ENCODE data around the gene TMEM82. TPM values are rescaled to one million over a fixed set of nuclear protein-coding genes. Genes with fewer than 3 reads are reported as not detected.
"Not testable (repeated sequence)": the region's sequence is repeated elsewhere in the genome, so short reads cannot be mapped to it uniquely, and the experiment has no call there.

Gene TMEM82
- total RNA-seq, 2 experiments from 2014 or later: not detected

DNA sequence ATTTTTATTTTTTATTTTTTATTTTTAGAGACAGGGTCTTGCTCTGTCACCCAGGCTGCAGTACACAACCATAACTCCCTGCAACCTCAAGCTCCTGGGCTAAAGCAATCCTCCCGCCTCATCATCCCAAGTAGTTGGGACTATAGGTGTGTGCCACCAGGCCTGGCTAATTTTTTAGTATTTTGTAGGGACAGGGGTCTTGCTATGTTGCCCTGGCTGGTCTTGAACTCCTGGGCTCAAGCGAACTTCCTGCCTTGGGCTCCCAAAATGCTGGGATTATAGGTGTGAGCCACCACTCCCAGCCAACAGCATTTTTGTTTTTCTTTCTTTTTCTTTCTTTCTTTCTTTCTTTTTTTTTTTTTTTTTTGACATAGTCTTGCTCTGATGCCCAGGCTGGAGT lies 44.1 kb upstream of the TMEM82 start:
- Histone ChIP-seq H3K4me3 (ENCODE audit: low read depth, low read length, poor library complexity, severe bottlenecking) (peak overlapping the region; percentile 63), H4K20me1 (ENCODE audit: insufficient read depth, low read length) (no peaks in the 10 kb centered on the region), H3K27ac (ENCODE audit: low read depth, low read length, poor library complexity, severe bottlenecking) (peak overlapping the region; percentile 93), H3K79me2 (ENCODE audit: insufficient read depth, low read depth, low read length) (peaks cover 34% of the 10 kb centered on the region; the same call in 1 of the 2 replicates), H3K36me3 (ENCODE audit: insufficient read depth, low read length) (peaks cover 11% of the 10 kb centered on the region), H2AFZ (ENCODE audit: low read length) (no peak overlapping the region), H3K9me3 (ENCODE audit: low read length) (no peaks in the 10 kb centered on the region), H3K9me2 (ENCODE audit: insufficient read depth, low read length) (no peaks in the 10 kb centered on the region), H3K4me1 (ENCODE audit: insufficient read depth, low read length, poor library complexity, severe bottlenecking) (peaks cover 36% of the 10 kb centered on the region), H3K4me2 (ENCODE audit: low read length) (peak overlapping the region; percentile 74)
- BruUV-seq (replicated peaks): no TSS peak
- CTCF ChIA-PET (ENCODE audit: unreplicated experiment): no interaction called here
- no peak for DNase-seq (ENCODE audit: low spot score)
- POLR2A ChIA-PET: interaction anchor here (0.6 to 2.0 kb wide), 7 partner anchors 12 to 705 kb away, joined by 3 to 9 read pairs (median 4); no protein-coding TSS in a partner anchor
- no peak for TF ChIP-seq EZH2phosphoT487 (IDR thresholded peaks at IDR 0.05; ENCODE audit: borderline replicate concordance, low read depth, low read length)
- TF ChIP-seq, protein P1, sequence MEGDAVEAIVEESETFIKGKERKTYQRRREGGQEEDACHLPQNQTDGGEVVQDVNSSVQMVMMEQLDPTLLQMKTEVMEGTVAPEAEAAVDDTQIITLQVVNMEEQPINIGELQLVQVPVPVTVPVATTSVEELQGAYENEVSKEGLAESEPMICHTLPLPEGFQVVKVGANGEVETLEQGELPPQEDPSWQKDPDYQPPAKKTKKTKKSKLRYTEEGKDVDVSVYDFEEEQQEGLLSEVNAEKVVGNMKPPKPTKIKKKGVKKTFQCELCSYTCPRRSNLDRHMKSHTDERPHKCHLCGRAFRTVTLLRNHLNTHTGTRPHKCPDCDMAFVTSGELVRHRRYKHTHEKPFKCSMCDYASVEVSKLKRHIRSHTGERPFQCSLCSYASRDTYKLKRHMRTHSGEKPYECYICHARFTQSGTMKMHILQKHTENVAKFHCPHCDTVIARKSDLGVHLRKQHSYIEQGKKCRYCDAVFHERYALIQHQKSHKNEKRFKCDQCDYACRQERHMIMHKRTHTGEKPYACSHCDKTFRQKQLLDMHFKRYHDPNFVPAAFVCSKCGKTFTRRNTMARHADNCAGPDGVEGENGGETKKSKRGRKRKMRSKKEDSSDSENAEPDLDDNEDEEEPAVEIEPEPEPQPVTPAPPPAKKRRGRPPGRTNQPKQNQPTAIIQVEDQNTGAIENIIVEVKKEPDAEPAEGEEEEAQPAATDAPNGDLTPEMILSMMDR (conservative IDR thresholded peaks at IDR 0.05; ENCODE audit: low read length): no peak
- intact Hi-C loops (cut with micrococcal nuclease; ENCODE audit: unreplicated experiment): no loop called here

DNA sequence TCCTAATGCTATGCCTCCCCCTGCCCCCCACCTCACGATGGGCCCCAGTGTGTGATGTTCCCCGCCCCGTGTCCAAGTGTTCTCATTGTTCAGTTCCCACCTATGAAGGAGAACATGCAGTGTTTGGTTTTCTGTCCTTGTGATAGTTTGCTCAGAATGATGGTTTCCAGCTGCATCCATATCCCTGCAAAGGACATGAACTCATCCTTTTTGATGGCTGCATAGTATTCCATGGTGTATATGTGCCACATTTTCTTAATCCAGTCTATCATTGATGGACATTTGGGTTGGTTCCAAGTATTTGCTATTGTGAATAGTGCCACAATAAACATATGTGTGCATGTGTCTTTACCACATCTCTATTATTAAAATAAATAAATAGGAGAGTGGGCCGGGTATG lies 43.0 kb upstream of the TMEM82 start:
- CTCF ChIA-PET (ENCODE audit: unreplicated experiment); POLR2A ChIA-PET; BruUV-seq (replicated peaks): not testable (repeated sequence)

DNA sequence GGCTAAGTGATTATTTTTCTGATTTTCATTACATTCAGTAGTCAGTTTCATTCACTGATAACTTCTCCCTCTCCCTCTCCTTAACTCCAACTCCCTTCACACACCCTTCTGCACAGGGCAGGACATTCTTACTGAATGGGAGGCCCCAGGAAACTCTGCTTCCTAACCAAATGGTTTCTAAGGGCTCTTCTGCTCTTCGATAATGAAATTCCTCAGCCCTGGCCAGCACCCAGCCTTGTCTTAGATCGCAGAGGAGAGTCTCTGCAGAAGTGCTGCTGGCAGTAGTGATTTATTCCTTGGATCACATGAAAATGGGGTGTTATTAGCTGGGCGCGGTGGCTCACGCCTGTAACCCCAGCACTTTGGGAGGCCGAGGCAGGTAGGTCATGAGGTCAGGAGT lies 41.8 kb upstream of the TMEM82 start:
- DNase-seq (ENCODE audit: low spot score): no peak
- Histone ChIP-seq H3K4me1 (ENCODE audit: insufficient read depth, low read length, poor library complexity, severe bottlenecking) (peaks cover 36% of the 10 kb centered on the region), H4K20me1 (ENCODE audit: insufficient read depth, low read length) (no peaks in the 10 kb centered on the region), H3K27ac (ENCODE audit: low read depth, low read length, poor library complexity, severe bottlenecking) (no peak overlapping the region), H3K4me3 (ENCODE audit: low read depth, low read length, poor library complexity, severe bottlenecking) (no peak overlapping the region), H3K9me2 (ENCODE audit: insufficient read depth, low read length) (no peaks in the 10 kb centered on the region), H3K79me2 (ENCODE audit: insufficient read depth, low read depth, low read length) (peaks cover 27% of the 10 kb centered on the region; the same call in 1 of the 2 replicates), H3K4me2 (ENCODE audit: low read length) (peak overlapping the region; percentile 13; the same call in 1 of the 2 replicates), H2AFZ (ENCODE audit: low read length) (no peak overlapping the region), H3K36me3 (ENCODE audit: insufficient read depth, low read length) (peaks cover 6% of the 10 kb centered on the region), H3K9me3 (ENCODE audit: low read length) (no peaks in the 10 kb centered on the region)
- CTCF ChIA-PET (ENCODE audit: unreplicated experiment): no interaction called here
- POLR2A ChIA-PET: no interaction called here
- no TSS peak for BruUV-seq (replicated peaks)
- intact Hi-C loops (cut with micrococcal nuclease; ENCODE audit: unreplicated experiment): no loop called here
- TF ChIP-seq, protein P1 (conservative IDR thresholded peaks at IDR 0.05; ENCODE audit: low read length): no peak
- TF ChIP-seq EZH2phosphoT487 (IDR thresholded peaks at IDR 0.05; ENCODE audit: borderline replicate concordance, low read depth, low read length): no peak

More for the DNA sequence above, 43.0 kb upstream of the TMEM82 start:
- H3K4me3 ChIP-seq (ENCODE audit: low read depth, low read length, poor library complexity, severe bottlenecking); H3K4me2 ChIP-seq (ENCODE audit: low read length); H3K9me3 ChIP-seq (ENCODE audit: low read length); intact Hi-C loops (cut with micrococcal nuclease; ENCODE audit: unreplicated experiment); H4K20me1 ChIP-seq (ENCODE audit: insufficient read depth, low read length); DNase-seq (ENCODE audit: low spot score); H3K27ac ChIP-seq (ENCODE audit: low read depth, low read length, poor library complexity, severe bottlenecking); H3K9me2 ChIP-seq (ENCODE audit: insufficient read depth, low read length); H2AFZ ChIP-seq (ENCODE audit: low read length): not testable (repeated sequence)
- H3K4me1 ChIP-seq (ENCODE audit: insufficient read depth, low read length, poor library complexity, severe bottlenecking): peaks cover 36% of the 10 kb centered on the region
- peaks cover 34% of the 10 kb centered on the region; the same call in 1 of the 2 replicates for H3K79me2 ChIP-seq (ENCODE audit: insufficient read depth, low read depth, low read length)
- H3K36me3 ChIP-seq (ENCODE audit: insufficient read depth, low read length): peaks cover 11% of the 10 kb centered on the region
